Ascending aorta (tissue), 2 donors: Measurements from ENCODE around the gene TUBA4A. TPM values are rescaled to one million over a fixed set of nuclear protein-coding genes. Genes with fewer than 3 reads are reported as not detected.

Source experiments
- DNase-seq, 2 donors: peaks; one replicate each; pipeline ENCODE4 v3.0.0-alpha.2; 2019; ENCODE audit warnings: low spot score in 2 of 2
- H3K27ac ChIP-seq, 2 donors: fragments of 200-600 bp; sonication (generic); one replicate each; pipeline ENCODE4 v1.5.1; 2016 to 2017; ENCODE audit warnings: mild to moderate bottlenecking in 1 of 2
- H3K27me3 ChIP-seq: fragments of 200-600 bp; sonication (generic); one replicate; pipeline ENCODE4 v1.5.1; 2017
- H3K36me3 ChIP-seq, 2 donors: fragments of 200-600 bp; sonication (generic); one replicate each; pipeline ENCODE4 v1.5.1; 2016
- H3K4me1 ChIP-seq, 2 donors: fragments of 200-600 bp; sonication (generic); one replicate each; pipeline ENCODE4 v1.5.1; 2016 to 2017; ENCODE audit warnings: mild to moderate bottlenecking in 1 of 2
- H3K4me3 ChIP-seq, 2 donors: fragments of 200-600 bp; sonication (generic); one replicate each; pipeline ENCODE4 v1.5.1; 2016 to 2017; ENCODE audit warnings: mild to moderate bottlenecking in 1 of 2
- H3K9me3 ChIP-seq, 2 donors: fragments of 200-600 bp; sonication (generic); one replicate each; pipeline ENCODE4 v1.5.1; 2016
- CTCF ChIP-seq, 3 experiments: fragments of 200-600 bp in 2 of 3; fragments of 450-650 bp in 1 of 3; sonication (generic) in 2 of 3; IDR thresholded peaks; one replicate each; pipeline ENCODE4 v1.5.1; 2016 to 2019; ENCODE audit warnings: antibody characterized with exemption in 3 of 3, mild to moderate bottlenecking in 1 of 3, moderate library complexity in 1 of 3
- intact Hi-C: fragments of 100-400 bp; cut with DNase I; formaldehyde crosslinking; loops from one replicate; pipeline ENCODE4 v1.15.1; 2023
- total RNA-seq: library from RNA; depleted of rRNA; stranded (reverse); fragments of >200 nt; gene quantifications from one replicate; pipeline ENCODE4 v1.1.0, GENCODE V29; 2016

The TUBA4A gene
- total RNA-seq, 1 donor from 2014 or later, result 71.1 TPM

DNA sequence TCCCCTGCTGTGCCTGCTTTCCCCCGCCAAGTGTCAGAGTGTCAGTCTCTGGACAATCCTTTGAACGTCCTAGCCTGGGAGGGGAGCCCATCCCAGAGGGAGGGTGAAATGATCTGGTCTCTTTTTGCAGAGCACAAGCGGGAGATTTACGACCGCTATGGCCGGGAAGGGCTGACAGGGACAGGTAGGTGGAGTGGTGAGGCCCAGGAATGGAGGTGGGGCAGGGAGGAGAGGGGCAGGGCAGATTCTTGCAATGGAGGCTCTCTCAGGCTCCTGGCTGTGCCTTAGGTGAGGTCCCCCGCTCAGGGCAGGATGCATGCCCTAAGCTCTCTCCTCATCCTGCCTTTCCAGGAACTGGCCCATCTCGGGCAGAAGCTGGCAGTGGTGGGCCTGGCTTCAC is 27.9 kb upstream of the TUBA4A start:
- intact Hi-C loops, result no loop called here
- Histone ChIP-seq H3K36me3 (peaks cover 38 to 53% of the 10 kb centered on the region in 2 donors), H3K27me3 (no peaks in the 10 kb centered on the region), H3K9me3 (no peaks in the 10 kb centered on the region), H3K4me3 (no peak overlapping the region), H3K4me1 (peaks cover 6 to 41% of the 10 kb centered on the region in 2 donors), H3K27ac (peak overlapping the region; percentile 99)
- DNase-seq, result no peak
- no peak for TF ChIP-seq CTCF (IDR thresholded peaks at IDR 0.05)

DNA sequence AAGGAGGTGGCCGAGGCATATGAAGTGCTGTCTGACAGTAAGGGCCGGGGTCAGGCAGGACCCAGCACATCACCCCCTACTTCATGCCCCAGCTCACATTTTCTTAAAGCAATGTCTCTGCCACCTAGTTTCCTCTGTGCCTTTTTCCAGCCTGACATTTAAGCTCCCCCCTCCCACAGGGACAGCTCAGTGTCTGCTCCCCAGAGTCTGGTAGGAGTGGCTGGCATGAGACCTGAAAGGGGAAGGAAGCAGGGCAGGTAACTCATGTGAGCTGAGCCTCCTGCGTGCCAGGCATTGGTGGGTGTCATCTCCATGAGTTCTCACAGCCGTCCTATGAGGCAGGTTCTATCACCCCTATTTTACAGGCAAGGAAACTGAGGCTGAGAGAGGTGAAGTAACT is 26.9 kb upstream of the TUBA4A start:
- no peak for DNase-seq
- Histone ChIP-seq H3K27ac (peak overlapping the region; percentile 99), H3K4me3 (peak overlapping the region; percentile 87 to 95), H3K9me3 (no peaks in the 10 kb centered on the region), H3K27me3 (no peaks in the 10 kb centered on the region), H3K36me3 (peaks cover 36 to 52% of the 10 kb centered on the region in 2 donors), H3K4me1 (peaks cover 6 to 36% of the 10 kb centered on the region in 2 donors)
- intact Hi-C loops, result no loop called here
- no peak for TF ChIP-seq CTCF (IDR thresholded peaks at IDR 0.05)

- intact Hi-C loops, result loop anchor here (1.0 to 10.0 kb wide), 10 partner anchors 9 to 265 kb away; partner anchors contain the start of genes ABCB6, CHPF, DNPEP and GLB1L
- Histone ChIP-seq H3K27me3 (no peaks in the 10 kb centered on the region), H3K4me3 (peak overlapping the region; percentile 87 to 95), H3K27ac (peak overlapping the region; percentile 99), H3K4me1 (peaks cover 6 to 34% of the 10 kb centered on the region in 2 donors), H3K36me3 (peaks cover 33 to 45% of the 10 kb centered on the region in 2 donors), H3K9me3 (no peaks in the 10 kb centered on the region)
- peak in 1 of 3 experiments; percentile 15 for TF ChIP-seq CTCF (IDR thresholded peaks at IDR 0.05)
- peak in 1 of 2 donors; percentile 62 for DNase-seq
These were observed 26.3 kb upstream of the TUBA4A start for GRCh38 chr2:219279916-219280516.

GRCh38 chr2:219279151-219279915 is 25.6 kb upstream of the TUBA4A start, which contains the start of gene DNAJB2:
DNAJB2 (plus strand) TSS chr2:219279366; CDS start chr2:219279834, 468 bp downstream.
- Histone ChIP-seq H3K36me3 (peaks cover 26 to 38% of the 10 kb centered on the region in 2 donors), H3K27ac (peak within 1 kb of the TSS; percentile 99), H3K4me3 (peak within 1 kb of the TSS; percentile 87 to 95), H3K27me3 (no peaks in the 10 kb centered on the region), H3K4me1 (peaks cover 7 to 35% of the 10 kb centered on the region in 2 donors), H3K9me3 (no peaks in the 10 kb centered on the region)
- intact Hi-C loops, result loop anchor here (1.0 to 10.0 kb wide), 10 partner anchors 10 to 265 kb away; partner anchors contain the start of genes ABCB6, CHPF, DNPEP and GLB1L
- TF ChIP-seq CTCF (IDR thresholded peaks at IDR 0.05), result no peak
- peak; percentile 98 to 99 for DNase-seq

- intact Hi-C loops, result loop anchor here (1.0 to 10.0 kb wide), 10 partner anchors 11 to 266 kb away; partner anchors contain the start of genes ABCB6, CHPF, DNPEP and GLB1L
- no peak for DNase-seq
- peaks cover 24 to 32% of the 10 kb centered on the region in 2 donors for H3K36me3 ChIP-seq
- peak overlapping the region; percentile 99 for H3K27ac ChIP-seq
- peak in 1 of 3 experiments; percentile 7 for TF ChIP-seq CTCF (IDR thresholded peaks at IDR 0.05)
- H3K27me3 ChIP-seq, result no peaks in the 10 kb centered on the region
- peaks cover 13 to 40% of the 10 kb centered on the region in 2 donors for H3K4me1 ChIP-seq
- peak overlapping the region; percentile 87 to 95 for H3K4me3 ChIP-seq
- H3K9me3 ChIP-seq, result no peaks in the 10 kb centered on the region
These were observed 25.0 kb upstream of the TUBA4A start for GRCh38 chr2:219278655-219279150.
